Hepatocyte (in vitro differentiated cells): Measurements from ENCODE around the gene TACC2. TPM values are rescaled to one million over a fixed set of nuclear protein-coding genes. Genes with fewer than 3 reads are reported as not detected.
"Not testable (repeated sequence)": the region's sequence is repeated elsewhere in the genome, so short reads cannot be mapped to it uniquely, and the experiment has no call there.

ENCODE experiments used
- DNase-seq: peaks from one replicate; pipeline ENCODE4 v3.0.0-alpha.2; 2016; ENCODE audit warnings: low spot score
- H2AFZ ChIP-seq: fragments of 200-600 bp; sonication (generic); 2 replicates; pipeline ENCODE4 v1.6.0; 2016; ENCODE audit warnings: antibody characterized with exemption, mild to moderate bottlenecking
- H3K27ac ChIP-seq: fragments of 200-600 bp; sonication (generic); 2 replicates; pipeline ENCODE4 v1.5.1; 2016; ENCODE audit warnings: mild to moderate bottlenecking
- H3K27me3 ChIP-seq: fragments of 200-600 bp; sonication (generic); 2 replicates; pipeline ENCODE4 v1.6.1; 2016
- H3K36me3 ChIP-seq: fragments of 200-600 bp; sonication (generic); replicated peaks from 2 replicates; pipeline ENCODE4 v1.5.1; 2016; ENCODE audit warnings: low read depth; ENCODE audit not compliant: insufficient read depth
- H3K4me1 ChIP-seq: fragments of 200-600 bp; sonication (generic); 2 replicates; pipeline ENCODE4 v1.5.1; 2016; ENCODE audit warnings: mild to moderate bottlenecking, moderate library complexity; ENCODE audit not compliant: insufficient read depth
- H3K4me2 ChIP-seq: fragments of 200-600 bp; sonication (generic); 2 replicates; pipeline ENCODE4 v1.6.0; 2016
- H3K4me3 ChIP-seq: fragments of 200-600 bp; sonication (generic); 2 replicates; pipeline ENCODE4 v1.5.1; 2016; ENCODE audit warnings: mild to moderate bottlenecking
- H3K79me2 ChIP-seq: fragments of 200-600 bp; sonication (generic); 2 replicates; pipeline ENCODE4 v1.6.0; 2017; ENCODE audit warnings: mild to moderate bottlenecking
- H3K9me2 ChIP-seq: fragments of 200-600 bp; sonication (generic); replicated peaks from 2 replicates; pipeline ENCODE4 v1.6.0; 2017; ENCODE audit warnings: mild to moderate bottlenecking; ENCODE audit not compliant: insufficient read depth
- H3K9me3 ChIP-seq: fragments of 200-600 bp; sonication (generic); 2 replicates; pipeline ENCODE4 v1.5.1; 2016; ENCODE audit warnings: low read depth, mild to moderate bottlenecking
- H4K20me1 ChIP-seq: fragments of 200-600 bp; sonication (generic); 2 replicates; pipeline ENCODE4 v1.6.0; 2016; ENCODE audit warnings: mild to moderate bottlenecking; ENCODE audit not compliant: insufficient read depth, poor library complexity, severe bottlenecking
- CTCF ChIP-seq: fragments of 200-600 bp; sonication (generic); IDR thresholded peaks from 2 replicates; pipeline ENCODE4 v1.5.1; 2016; ENCODE audit warnings: antibody characterized with exemption, mild to moderate bottlenecking; ENCODE audit not compliant: poor library complexity
- EZH2 ChIP-seq: fragments of 200-600 bp; sonication (generic); IDR thresholded peaks from 2 replicates; pipeline ENCODE4 v1.6.1; 2016; ENCODE audit warnings: antibody characterized with exemption, mild to moderate bottlenecking, borderline replicate concordance
- EZH2phosphoT487 ChIP-seq: fragments of 200-600 bp; sonication (generic); IDR thresholded peaks from one replicate; pipeline ENCODE4 v1.6.1; 2018; ENCODE audit warnings: antibody characterized with exemption, mild to moderate bottlenecking, low read depth, moderate library complexity; ENCODE audit not compliant: unreplicated experiment, severe bottlenecking
- WGBS: methylation state at CpG from one replicate; pipeline ENCODE4 v1.1.6; 2016; ENCODE audit warnings: low lambda C conversion rate; ENCODE audit errors: missing lambda C conversion rate; 5-methylcytosine and 5-hydroxymethylcytosine counted together
- polyA plus RNA-seq: library from polyadenylated mRNA; unstranded; fragments of >200 nt; fragmentation: Nextera tagmentation; extraction: Ambion mirVana; gene quantifications from 2 replicates; pipeline ENCODE4 v1.2.1, GENCODE V29; 2016
- total RNA-seq: library from RNA; depleted of rRNA; stranded (reverse); fragments of >200 nt; gene quantifications from 2 replicates; pipeline ENCODE4 v1.2.3, GENCODE V29; 2014

Gene TACC2
- total and polyA plus RNA-seq, 2 experiments from 2014 or later: 20.0 to 34.6 TPM

GRCh38 chr10:122068844-122069243 lies 79.9 kb downstream of the TACC2 start:
- H3K4me1 ChIP-seq: peaks cover 2% of the 10 kb centered on the region
- no peak for TF ChIP-seq CTCF
- 98% methylated on average over 11 of the region's 12 CpGs for WGBS

GRCh38 chr10:122072491-122072890 lies 83.5 kb downstream of the TACC2 start:
- H3K9me2 ChIP-seq: no peaks in the 10 kb centered on the region
- H3K36me3 ChIP-seq: no peaks in the 10 kb centered on the region
- H3K9me3 ChIP-seq: no peaks in the 10 kb centered on the region
- no peak overlapping the region for H3K27ac ChIP-seq
- no peaks in the 10 kb centered on the region for H4K20me1 ChIP-seq
- H3K79me2 ChIP-seq: no peaks in the 10 kb centered on the region
- H3K4me1 ChIP-seq: no peaks in the 10 kb centered on the region
- H3K4me2 ChIP-seq: no peak overlapping the region
- TF ChIP-seq CTCF (no peak), EZH2phosphoT487 (no peak), EZH2 (no peak)
- no peak overlapping the region for H2AFZ ChIP-seq
- no peak overlapping the region for H3K4me3 ChIP-seq
- no peaks in the 10 kb centered on the region for H3K27me3 ChIP-seq
- 97% methylated on average over 9 of the region's 9 CpGs for WGBS
- DNase-seq: no peak

More at GRCh38 chr10:122068844-122069243, 79.9 kb downstream of the TACC2 start:
- DNase-seq: no peak
- H3K9me2 ChIP-seq: no peaks in the 10 kb centered on the region
- no peaks in the 10 kb centered on the region for H3K27me3 ChIP-seq
- no peaks in the 10 kb centered on the region for H3K9me3 ChIP-seq
- no peak overlapping the region for H3K4me3 ChIP-seq
- H2AFZ ChIP-seq: no peak overlapping the region
- peak overlapping the region; percentile 53 for H3K27ac ChIP-seq
- no peaks in the 10 kb centered on the region for H3K36me3 ChIP-seq
- no peaks in the 10 kb centered on the region for H3K79me2 ChIP-seq
- H4K20me1 ChIP-seq: no peaks in the 10 kb centered on the region
- no peak overlapping the region for H3K4me2 ChIP-seq

GRCh38 chr10:122073508-122073907 lies 84.5 kb downstream of the TACC2 start:
- no peak overlapping the region for H3K4me2 ChIP-seq
- TF ChIP-seq CTCF (no peak), EZH2 (no peak), EZH2phosphoT487 (no peak)
- H3K9me3 ChIP-seq: no peaks in the 10 kb centered on the region
- no peaks in the 10 kb centered on the region for H3K27me3 ChIP-seq
- H3K79me2 ChIP-seq: no peaks in the 10 kb centered on the region
- no peak overlapping the region for H3K4me3 ChIP-seq
- H2AFZ ChIP-seq: no peak overlapping the region
- H3K4me1 ChIP-seq: no peaks in the 10 kb centered on the region
- H3K36me3 ChIP-seq: no peaks in the 10 kb centered on the region
- no peaks in the 10 kb centered on the region for H4K20me1 ChIP-seq
- H3K27ac ChIP-seq: no peak overlapping the region
- WGBS: 94% methylated on average over 7 of the region's 7 CpGs
- DNase-seq: no peak
- no peaks in the 10 kb centered on the region for H3K9me2 ChIP-seq

- no peaks in the 10 kb centered on the region for H3K4me1 ChIP-seq
- no peaks in the 10 kb centered on the region for H3K79me2 ChIP-seq
- 94% methylated on average over 9 of the region's 9 CpGs for WGBS
- no peak for DNase-seq
- TF ChIP-seq CTCF (no peak), EZH2phosphoT487 (no peak), EZH2 (no peak)
- H3K4me3 ChIP-seq: no peak overlapping the region
- H3K9me3 ChIP-seq: no peaks in the 10 kb centered on the region
- no peaks in the 10 kb centered on the region for H3K9me2 ChIP-seq
- no peak overlapping the region for H3K4me2 ChIP-seq
- no peak overlapping the region for H2AFZ ChIP-seq
- no peaks in the 10 kb centered on the region for H3K27me3 ChIP-seq
- H3K27ac ChIP-seq: no peak overlapping the region
- no peaks in the 10 kb centered on the region for H4K20me1 ChIP-seq
- no peaks in the 10 kb centered on the region for H3K36me3 ChIP-seq
Observed at GRCh38 chr10:122075171-122075570, 86.2 kb downstream of the TACC2 start.

GRCh38 chr10:122075876-122076275 lies 86.9 kb downstream of the TACC2 start:
- not testable (repeated sequence) for H3K4me3 ChIP-seq, H4K20me1 ChIP-seq, H3K36me3 ChIP-seq, H2AFZ ChIP-seq, H3K27ac ChIP-seq, H3K79me2 ChIP-seq, DNase-seq, H3K9me2 ChIP-seq, H3K4me2 ChIP-seq, H3K4me1 ChIP-seq, H3K9me3 ChIP-seq, H3K27me3 ChIP-seq
- 96% methylated on average over 6 of the region's 6 CpGs for WGBS
